M059J (cell line): ENCODE results near the gene DLAT. TPM values are rescaled to one million over a fixed set of nuclear protein-coding genes. Genes with fewer than 3 reads are reported as not detected.

ENCODE experiments used
- DNase-seq: peaks from one replicate; pipeline ENCODE4 v3.0.0-alpha.2; 2012; ENCODE audit warnings: low read depth
- total RNA-seq: library from RNA; depleted of rRNA; stranded (reverse); fragments of >200 nt; shearing (Covaris generic); gene quantifications from 2 replicates; pipeline ENCODE4 v1.2.3, GENCODE V29; 2014; rRNA removed

DLAT gene
- 32.0 and 45.7 TPM in 2 replicates for total RNA-seq

- DNase-seq, result peak; percentile 82
Observed at GRCh38 chr11:112024773-112025678, at the start of gene DLAT. DLAT (plus strand) TSS chr11:112025408; CDS start chr11:112025473, 65 bp downstream.

GRCh38 chr11:111976119-111976766, 49.0 kb upstream of the DLAT start:
- DNase-seq, result no peak

GRCh38 chr11:111976767-111977145, 48.5 kb upstream of the DLAT start:
- peak; percentile 83 for DNase-seq

- DNase-seq, result peak; percentile 57
Observed at GRCh38 chr11:111977146-111978027, 47.8 kb upstream of the DLAT start.

GRCh38 chr11:111978028-111978771, 47.0 kb upstream of the DLAT start:
- DNase-seq, result peak; percentile 70

GRCh38 chr11:111980062-111980461, 45.1 kb upstream of the DLAT start:
- no peak for DNase-seq

GRCh38 chr11:111981270-111981669, 43.9 kb upstream of the DLAT start:
- DNase-seq, result no peak

- DNase-seq, result peak; percentile 56
Observed at GRCh38 chr11:111982019-111982464, 43.2 kb upstream of the DLAT start.

GRCh38 chr11:111982541-111983186, 42.5 kb upstream of the DLAT start:
- DNase-seq, result no peak

GRCh38 chr11:111983187-111983986, 41.8 kb upstream of the DLAT start:
- no peak for DNase-seq

GRCh38 chr11:111986589-111986988, 38.6 kb upstream of the DLAT start:
- no peak for DNase-seq

- DNase-seq, result no peak
Observed at GRCh38 chr11:111990381-111990780, 34.8 kb upstream of the DLAT start.

GRCh38 chr11:111992206-111992855, 32.9 kb upstream of the DLAT start:
- DNase-seq, result no peak

- DNase-seq, result no peak
Observed at GRCh38 chr11:111996129-111996528, 29.1 kb upstream of the DLAT start.

GRCh38 chr11:111996669-111997068, 28.5 kb upstream of the DLAT start:
- DNase-seq, result peak; percentile 17

GRCh38 chr11:111999111-111999510, 26.1 kb upstream of the DLAT start:
- DNase-seq, result no peak

- no peak for DNase-seq
Observed at GRCh38 chr11:112000703-112001102, 24.5 kb upstream of the DLAT start.

- DNase-seq, result no peak
Observed at GRCh38 chr11:112002491-112003216, 22.6 kb upstream of the DLAT start.

- DNase-seq, result no peak
Observed at GRCh38 chr11:112004389-112004788, 20.8 kb upstream of the DLAT start.
